Stimulated activated memory B cell treated with anti-CD40 and anti-IgM and Interleukin-4, amounts not matched to agents 10 μg/mL and 1 μg/mL and 100 μg/mL, for 72 hours (primary cell): ENCODE measurements around the gene MACROD2.
A peak's percentile ranks its signal among the peaks of the same experiment; 100 is the strongest.

Experiments used
- ATAC-seq: fragments of 150-1000 bp; cut with Tn5 transposase; 2 replicates; pipeline ENCODE4 v1.10.0; 2021
- H3K27ac Mint-ChIP-seq: one replicate; pipeline ENCODE4 v1.8.0; 2022; ENCODE audit warnings: mild to moderate bottlenecking, mixed read lengths
- H3K27me3 Mint-ChIP-seq: one replicate; pipeline ENCODE4 v1.8.0; 2022; ENCODE audit warnings: mixed read lengths
- H3K36me3 Mint-ChIP-seq: one replicate; pipeline ENCODE4 v1.8.0; 2022; ENCODE audit warnings: mixed read lengths
- H3K4me1 Mint-ChIP-seq: one replicate; pipeline ENCODE4 v1.8.0; 2022; ENCODE audit warnings: mixed read lengths
- H3K4me3 Mint-ChIP-seq: one replicate; pipeline ENCODE4 v1.8.0; 2022; ENCODE audit warnings: mild to moderate bottlenecking, moderate library complexity, mixed read lengths
- H3K9me3 Mint-ChIP-seq: one replicate; pipeline ENCODE4 v1.8.0; 2022; ENCODE audit warnings: mixed read lengths

Gene MACROD2

DNA sequence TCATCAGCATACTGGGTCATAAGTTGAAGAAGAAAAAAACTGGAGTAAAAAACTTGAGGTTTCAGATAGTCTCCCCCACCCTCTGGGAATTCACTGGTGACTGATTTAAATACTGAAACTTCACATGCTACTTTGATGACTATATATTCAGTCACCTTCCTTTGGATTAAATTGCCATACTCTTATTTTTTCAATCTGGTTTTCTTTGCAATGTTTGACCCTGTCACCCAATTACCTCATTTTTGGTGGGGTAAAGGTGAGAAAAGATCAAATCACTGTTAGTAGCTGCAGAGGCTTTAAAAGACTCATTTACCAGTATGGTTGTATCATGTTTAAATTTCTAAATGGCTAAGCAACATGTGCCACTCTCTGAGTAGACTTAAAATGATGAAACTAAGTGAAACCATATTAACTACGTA is 1204.8 kb downstream of the MACROD2 start:
- ATAC-seq: peak; percentile 74
- Mint-ChIP-seq H3K4me3 (no peak overlapping the region), H3K9me3 (no peaks in the 10 kb centered on the region), H3K27ac (no peak overlapping the region), H3K27me3 (no peaks in the 10 kb centered on the region), H3K36me3 (no peaks in the 10 kb centered on the region), H3K4me1 (peaks cover 16% of the 10 kb centered on the region)

DNA sequence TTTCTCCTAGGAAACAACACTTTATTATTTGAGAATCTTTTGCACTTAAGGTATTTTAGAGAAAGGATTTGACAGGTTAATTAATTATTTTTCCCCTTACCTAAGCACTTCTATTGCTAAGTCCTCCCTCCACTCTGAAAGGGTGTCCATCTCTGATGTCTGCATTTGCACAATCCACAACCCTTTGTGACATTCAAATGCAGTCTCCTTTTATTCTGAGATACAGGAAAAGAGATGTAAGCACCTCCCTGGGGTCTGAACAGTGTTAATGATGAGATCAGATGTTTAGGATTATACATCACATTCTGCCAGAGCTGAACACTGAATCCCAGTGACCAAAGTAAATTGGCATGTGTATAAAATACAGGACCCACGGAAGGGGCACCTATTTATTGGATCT is 1206.3 kb downstream of the MACROD2 start:
- no peaks in the 10 kb centered on the region for H3K36me3 Mint-ChIP-seq
- H3K27me3 Mint-ChIP-seq: no peaks in the 10 kb centered on the region
- no peaks in the 10 kb centered on the region for H3K9me3 Mint-ChIP-seq
- no peak overlapping the region for H3K4me3 Mint-ChIP-seq
- no peak for ATAC-seq
- peaks cover 4% of the 10 kb centered on the region for H3K4me1 Mint-ChIP-seq
- H3K27ac Mint-ChIP-seq: no peak overlapping the region

DNA sequence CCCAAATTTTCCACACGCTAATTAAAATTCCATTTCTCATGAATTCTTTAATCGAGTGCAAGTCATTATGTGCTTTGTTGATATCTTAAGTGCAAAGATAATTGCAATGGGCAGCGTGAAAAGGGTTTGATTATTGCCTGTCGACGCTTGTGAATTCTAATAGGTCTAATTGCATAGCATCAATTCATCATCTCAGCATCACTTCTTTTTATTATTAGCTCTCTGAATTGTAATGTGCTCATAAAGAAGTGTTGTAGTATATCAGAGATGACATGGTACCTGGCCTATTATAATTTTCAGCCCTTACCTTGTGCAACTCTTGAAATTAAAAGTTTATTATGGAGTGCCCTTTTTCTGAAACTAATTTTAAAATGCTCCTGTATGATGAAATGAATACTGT is 1208.9 kb downstream of the MACROD2 start:
- Mint-ChIP-seq H3K4me1 (no peaks in the 10 kb centered on the region), H3K27ac (no peak overlapping the region), H3K4me3 (no peak overlapping the region), H3K36me3 (peaks cover 6% of the 10 kb centered on the region), H3K27me3 (no peaks in the 10 kb centered on the region), H3K9me3 (peaks cover 8% of the 10 kb centered on the region)
- ATAC-seq: no peak

DNA sequence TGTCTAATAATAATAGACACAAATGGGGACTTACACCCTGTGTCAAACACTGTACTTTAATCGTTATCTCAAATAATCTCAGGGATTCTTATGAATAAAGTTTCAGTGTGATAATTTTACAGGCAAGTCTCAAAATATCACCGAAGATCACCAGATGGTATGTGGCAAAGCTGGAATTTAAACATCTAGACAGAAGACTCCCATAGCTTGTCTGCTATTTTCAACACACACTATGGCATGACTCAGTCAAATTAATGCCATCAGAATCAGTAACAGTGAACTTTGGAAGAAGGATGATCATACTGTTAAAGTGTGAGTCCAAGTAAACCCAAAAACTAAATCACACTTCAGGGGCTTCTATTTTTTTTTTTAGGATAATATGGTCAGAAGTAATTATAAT is 1209.7 kb downstream of the MACROD2 start:
- Mint-ChIP-seq H3K4me1 (no peaks in the 10 kb centered on the region), H3K27ac (no peak overlapping the region), H3K9me3 (peaks cover 8% of the 10 kb centered on the region), H3K4me3 (no peak overlapping the region), H3K27me3 (no peaks in the 10 kb centered on the region), H3K36me3 (peaks cover 6% of the 10 kb centered on the region)
- ATAC-seq: no peak

DNA sequence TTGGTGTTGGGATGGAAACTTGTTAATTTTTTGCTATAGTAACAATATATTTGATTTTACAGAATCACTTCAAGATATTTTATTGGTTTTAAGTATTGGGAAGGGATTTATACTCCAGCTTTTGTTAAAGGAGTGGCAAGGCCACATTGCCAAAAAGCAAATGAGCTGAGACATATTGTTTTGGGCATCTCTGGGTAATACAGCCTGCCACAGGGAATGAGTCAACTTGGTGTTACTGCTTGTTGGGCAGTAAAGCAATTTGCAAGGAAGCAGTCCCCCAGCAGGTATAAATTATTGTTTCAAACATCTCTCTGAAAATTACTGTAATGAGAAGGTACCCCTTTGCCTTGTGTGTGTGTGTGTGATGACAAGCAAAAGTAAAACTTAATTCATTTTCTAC is 1210.4 kb downstream of the MACROD2 start:
- no peaks in the 10 kb centered on the region for H3K27me3 Mint-ChIP-seq
- no peak overlapping the region for H3K4me3 Mint-ChIP-seq
- no peak for ATAC-seq
- no peaks in the 10 kb centered on the region for H3K4me1 Mint-ChIP-seq
- peaks cover 6% of the 10 kb centered on the region for H3K36me3 Mint-ChIP-seq
- H3K9me3 Mint-ChIP-seq: peaks cover 8% of the 10 kb centered on the region
- H3K27ac Mint-ChIP-seq: no peak overlapping the region

DNA sequence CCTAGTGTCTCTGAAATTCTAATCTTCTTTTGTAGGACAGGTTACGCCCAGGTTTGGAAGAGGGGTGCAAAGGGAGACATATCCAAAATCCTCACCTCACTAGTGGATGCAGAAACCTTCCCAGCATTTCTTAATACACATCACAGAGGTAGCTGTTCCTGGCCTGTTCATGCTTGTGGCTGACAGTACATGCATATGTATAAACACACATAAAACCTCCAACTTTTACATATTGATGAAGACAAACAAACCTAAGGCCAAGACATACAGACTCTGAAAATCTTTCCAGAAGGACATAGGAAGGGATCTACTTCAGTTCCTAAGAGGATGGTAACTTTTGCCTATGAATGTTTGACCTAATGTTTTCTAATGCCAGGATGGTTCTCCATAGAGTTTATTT is 1214.2 kb downstream of the MACROD2 start:
- Mint-ChIP-seq H3K9me3 (peaks cover 14% of the 10 kb centered on the region), H3K4me1 (no peaks in the 10 kb centered on the region), H3K4me3 (no peak overlapping the region), H3K27me3 (no peaks in the 10 kb centered on the region), H3K27ac (no peak overlapping the region), H3K36me3 (peaks cover 6% of the 10 kb centered on the region)
- ATAC-seq: no peak

DNA sequence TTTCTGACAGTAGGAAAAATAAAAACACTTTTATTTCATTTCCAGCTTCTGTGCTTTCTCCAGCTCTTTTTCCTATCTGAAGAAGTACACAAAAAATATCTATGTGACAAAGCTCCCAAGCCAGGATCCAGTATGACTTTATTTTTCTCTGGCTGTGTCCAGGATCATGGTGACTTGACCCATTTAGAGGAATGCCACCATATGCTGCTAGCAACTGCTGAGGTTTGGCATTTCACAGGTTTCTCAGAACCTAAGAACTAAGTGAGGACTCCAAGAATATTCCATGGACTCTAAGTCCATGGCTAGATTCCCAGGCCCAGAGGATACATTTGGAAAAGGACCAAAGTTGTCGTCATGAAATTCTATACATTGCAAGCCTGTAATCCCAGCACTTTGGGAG is 1218.7 kb downstream of the MACROD2 start:
- Mint-ChIP-seq H3K9me3 (peaks cover 6% of the 10 kb centered on the region), H3K4me1 (no peaks in the 10 kb centered on the region), H3K27me3 (peaks cover 6% of the 10 kb centered on the region), H3K27ac (no peak overlapping the region), H3K4me3 (no peak overlapping the region), H3K36me3 (no peaks in the 10 kb centered on the region)
- no peak for ATAC-seq

DNA sequence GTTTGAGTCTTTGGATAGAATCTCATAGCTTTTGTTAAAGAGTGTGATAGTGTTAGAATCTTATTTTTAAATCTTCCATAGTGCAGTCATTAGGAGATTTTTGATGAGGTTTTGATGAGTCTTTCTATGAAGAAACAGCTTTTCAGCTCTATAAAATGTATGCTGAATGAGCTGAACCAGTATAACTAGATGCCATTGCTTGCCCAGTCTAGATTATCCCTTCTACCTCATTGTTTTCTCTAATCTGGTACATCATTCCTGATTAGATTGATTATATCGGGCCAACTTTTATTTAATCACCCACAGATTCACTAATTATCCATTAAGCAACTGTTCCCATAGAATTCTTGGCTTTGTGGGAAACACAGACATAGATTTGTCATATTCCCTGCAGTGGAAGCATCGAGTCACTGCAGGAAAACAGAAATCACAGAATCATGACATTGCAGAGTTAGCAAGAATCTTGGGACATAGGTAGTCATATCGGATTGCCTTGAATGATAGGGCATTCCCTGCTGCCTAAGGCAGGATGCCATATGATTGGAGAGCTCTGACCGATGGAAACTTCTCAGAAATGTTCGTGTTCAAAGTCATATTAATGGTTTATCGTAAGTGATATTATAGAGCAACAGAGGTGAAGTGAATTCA is 1224.8 kb downstream of the MACROD2 start:
- no peak for ATAC-seq
- Mint-ChIP-seq H3K4me1 (no peaks in the 10 kb centered on the region), H3K4me3 (no peak overlapping the region), H3K36me3 (no peaks in the 10 kb centered on the region), H3K9me3 (no peaks in the 10 kb centered on the region), H3K27ac (no peak overlapping the region), H3K27me3 (peaks cover 6% of the 10 kb centered on the region)

DNA sequence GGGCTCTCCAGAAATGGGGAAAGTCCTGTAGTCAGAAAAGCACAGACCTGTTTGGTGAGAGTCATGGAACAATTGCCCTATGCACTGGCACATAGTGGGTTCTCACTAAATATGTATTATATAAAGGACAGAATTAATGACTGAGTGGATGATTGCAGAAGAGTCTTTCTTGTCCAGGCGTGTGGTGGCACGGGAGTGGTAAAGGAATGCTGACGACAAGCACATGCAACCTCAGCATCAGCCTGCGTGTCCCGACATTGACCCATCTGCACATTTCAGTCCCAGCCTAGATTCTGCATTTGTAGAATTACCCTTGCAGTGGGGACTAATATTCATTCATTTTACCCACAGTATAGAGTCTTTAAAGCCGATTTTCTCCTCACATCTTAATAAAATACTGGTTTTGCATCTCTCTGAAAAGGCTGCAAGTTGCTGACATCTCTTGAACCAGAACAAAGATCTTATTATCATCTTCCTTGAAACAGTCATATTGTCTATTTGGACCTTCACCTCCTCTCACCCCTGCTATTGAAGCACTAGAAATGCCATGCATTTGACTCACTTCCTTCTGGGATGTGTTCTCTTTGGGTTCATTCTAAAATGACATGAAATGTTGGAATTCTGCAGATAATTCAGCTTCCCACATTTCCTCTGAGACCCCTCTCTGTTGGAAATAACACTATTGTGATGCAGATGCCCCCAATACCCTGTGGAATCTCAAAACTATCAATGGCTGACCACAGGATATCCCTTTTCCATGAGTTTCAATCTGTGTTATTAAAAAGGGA is 1225.7 kb downstream of the MACROD2 start:
- Mint-ChIP-seq H3K4me1 (no peaks in the 10 kb centered on the region), H3K4me3 (no peak overlapping the region), H3K36me3 (no peaks in the 10 kb centered on the region), H3K27ac (no peak overlapping the region), H3K27me3 (no peaks in the 10 kb centered on the region), H3K9me3 (no peaks in the 10 kb centered on the region)
- no peak for ATAC-seq

DNA sequence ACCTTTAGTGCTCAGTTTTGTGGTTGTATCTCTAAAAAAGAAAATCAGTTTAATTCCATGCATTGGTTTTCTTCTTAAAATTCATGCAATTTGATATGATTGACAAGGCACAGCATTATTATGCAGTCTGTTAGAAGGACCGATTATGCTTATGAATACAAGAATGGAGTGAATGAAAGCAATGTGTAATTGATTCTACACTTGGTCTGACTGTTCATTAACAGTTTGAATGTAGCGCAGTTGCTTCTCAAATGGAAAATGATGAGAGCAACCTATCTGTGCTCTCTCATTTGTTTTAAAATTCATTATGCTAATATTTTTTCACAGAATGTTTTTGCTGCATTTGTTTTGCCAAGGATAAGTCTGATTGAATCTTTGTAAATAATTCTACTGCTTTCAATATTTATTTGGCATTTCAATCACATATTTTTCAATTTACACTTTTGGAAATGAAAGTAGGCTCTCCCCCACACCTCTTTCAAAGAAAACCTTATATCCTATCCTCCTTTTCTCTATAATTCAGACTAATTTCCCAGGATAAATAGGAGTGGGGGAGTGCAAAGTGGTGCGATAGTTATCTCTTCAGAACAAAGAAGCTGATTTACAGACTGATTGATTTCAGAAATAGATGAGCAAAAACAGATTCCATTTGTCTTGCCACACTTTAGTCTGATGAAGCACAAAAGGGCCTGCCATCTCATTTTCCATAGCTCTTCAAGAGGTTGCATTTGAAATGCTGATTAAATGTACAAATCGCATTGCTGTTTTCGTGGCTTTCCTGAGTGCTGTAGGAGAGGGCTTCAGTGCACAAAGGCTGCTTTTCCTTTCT is 1227.4 kb downstream of the MACROD2 start:
- Mint-ChIP-seq H3K4me1 (no peaks in the 10 kb centered on the region), H3K9me3 (no peaks in the 10 kb centered on the region), H3K27me3 (no peaks in the 10 kb centered on the region), H3K36me3 (no peaks in the 10 kb centered on the region), H3K27ac (no peak overlapping the region), H3K4me3 (no peak overlapping the region)
- ATAC-seq: no peak

DNA sequence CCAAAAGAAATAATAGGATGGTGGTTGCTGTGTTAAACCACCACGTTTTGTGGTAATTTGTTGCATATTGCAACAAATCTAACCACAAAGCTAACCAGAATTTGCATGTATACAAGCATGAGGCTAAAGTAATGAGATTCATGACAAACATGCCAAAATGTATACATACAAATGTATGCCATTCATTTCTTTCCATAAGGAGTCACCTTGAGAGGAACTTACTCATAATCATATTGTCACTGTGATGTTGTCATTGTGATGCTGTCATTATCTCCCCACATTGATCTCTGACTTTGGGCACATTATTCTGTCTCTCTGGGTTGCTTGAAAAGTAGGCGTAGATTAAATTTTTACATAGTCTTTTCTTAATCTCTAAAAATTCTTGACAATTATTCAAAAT is 1228.9 kb downstream of the MACROD2 start:
- H3K9me3 Mint-ChIP-seq: no peaks in the 10 kb centered on the region
- H3K27ac Mint-ChIP-seq: no peak overlapping the region
- H3K4me1 Mint-ChIP-seq: no peaks in the 10 kb centered on the region
- H3K4me3 Mint-ChIP-seq: no peak overlapping the region
- H3K27me3 Mint-ChIP-seq: no peaks in the 10 kb centered on the region
- no peak for ATAC-seq
- no peaks in the 10 kb centered on the region for H3K36me3 Mint-ChIP-seq

DNA sequence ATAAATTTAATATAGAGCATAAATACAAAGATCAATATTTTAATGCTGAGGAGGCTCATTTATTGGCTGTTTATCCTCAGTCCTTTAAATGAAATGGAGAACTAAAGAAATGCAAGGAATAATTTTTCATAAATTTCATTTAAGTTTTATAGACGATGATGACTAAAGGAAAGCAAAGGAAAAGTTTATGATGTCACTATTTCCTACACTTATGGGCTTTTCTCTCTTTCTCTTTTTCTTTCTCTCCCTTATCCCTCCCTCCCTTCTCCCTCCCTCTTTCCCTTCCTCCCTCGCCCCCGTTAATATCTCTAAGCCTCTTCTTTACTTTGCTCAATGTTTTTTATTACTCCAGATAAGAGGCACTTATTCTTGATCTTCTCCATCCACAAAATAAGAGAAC is 1231.8 kb downstream of the MACROD2 start:
- Mint-ChIP-seq H3K27me3 (no peaks in the 10 kb centered on the region), H3K36me3 (no peaks in the 10 kb centered on the region), H3K4me3 (no peak overlapping the region), H3K27ac (no peak overlapping the region), H3K9me3 (no peaks in the 10 kb centered on the region), H3K4me1 (no peaks in the 10 kb centered on the region)
- no peak for ATAC-seq

DNA sequence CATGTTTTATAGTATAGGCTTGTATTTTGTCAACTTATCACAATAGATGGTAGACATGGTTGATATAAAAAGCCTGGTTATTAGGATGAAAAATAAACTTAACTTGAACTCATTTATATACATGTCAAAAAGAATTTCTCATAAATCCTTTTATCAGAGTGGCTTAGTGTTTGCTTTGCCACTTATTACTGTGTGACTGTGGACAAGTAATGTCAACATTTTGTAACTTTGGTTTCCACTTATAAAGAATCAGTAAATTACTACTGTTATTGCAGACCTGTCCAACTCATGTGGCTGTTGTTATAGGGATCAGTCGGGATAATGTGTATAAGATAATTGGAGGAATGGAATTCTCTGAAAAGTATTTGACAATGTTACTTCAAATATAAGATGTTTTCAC is 1236.9 kb downstream of the MACROD2 start:
- Mint-ChIP-seq H3K4me3 (no peak overlapping the region), H3K9me3 (no peaks in the 10 kb centered on the region), H3K27ac (no peak overlapping the region), H3K4me1 (peaks cover 7% of the 10 kb centered on the region), H3K27me3 (no peaks in the 10 kb centered on the region), H3K36me3 (no peaks in the 10 kb centered on the region)
- no peak for ATAC-seq

DNA sequence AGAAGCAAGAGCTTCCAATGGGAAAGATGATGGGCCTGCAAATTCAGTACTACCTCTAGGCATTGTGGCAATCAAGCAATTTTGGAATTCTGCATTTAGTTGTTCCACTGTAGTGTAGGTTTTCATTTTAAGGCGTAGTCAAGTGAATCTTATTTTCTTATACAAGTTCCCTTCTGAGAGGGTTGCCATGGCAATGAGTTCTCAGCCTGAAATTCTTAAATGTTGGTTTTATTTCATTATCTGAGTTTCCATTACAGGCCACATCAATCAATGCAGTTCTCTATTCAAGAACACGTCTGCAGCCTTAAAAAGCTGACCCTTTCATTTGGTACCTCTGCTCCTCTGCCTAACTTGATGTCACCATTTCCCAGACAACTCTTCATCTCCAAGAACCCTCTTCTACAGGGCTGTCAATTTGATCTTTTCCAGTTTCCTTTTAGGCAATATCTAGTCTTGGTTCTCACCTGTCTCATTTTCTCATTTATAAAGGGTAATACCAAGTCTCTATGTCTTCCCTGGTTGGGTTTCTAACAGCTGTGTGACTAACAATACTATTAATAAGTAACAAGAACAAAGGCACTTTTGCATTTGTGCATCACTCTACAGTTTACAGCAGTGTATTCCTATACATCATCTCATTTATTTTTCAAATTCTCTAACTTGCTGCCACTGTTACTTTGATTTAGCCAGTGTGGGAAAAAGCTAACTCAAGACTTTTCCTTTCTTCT is 1240.3 kb downstream of the MACROD2 start:
- H3K36me3 Mint-ChIP-seq: no peaks in the 10 kb centered on the region
- no peaks in the 10 kb centered on the region for H3K27me3 Mint-ChIP-seq
- no peak for ATAC-seq
- peaks cover 9% of the 10 kb centered on the region for H3K4me1 Mint-ChIP-seq
- H3K27ac Mint-ChIP-seq: no peak overlapping the region
- no peak overlapping the region for H3K4me3 Mint-ChIP-seq
- H3K9me3 Mint-ChIP-seq: no peaks in the 10 kb centered on the region

DNA sequence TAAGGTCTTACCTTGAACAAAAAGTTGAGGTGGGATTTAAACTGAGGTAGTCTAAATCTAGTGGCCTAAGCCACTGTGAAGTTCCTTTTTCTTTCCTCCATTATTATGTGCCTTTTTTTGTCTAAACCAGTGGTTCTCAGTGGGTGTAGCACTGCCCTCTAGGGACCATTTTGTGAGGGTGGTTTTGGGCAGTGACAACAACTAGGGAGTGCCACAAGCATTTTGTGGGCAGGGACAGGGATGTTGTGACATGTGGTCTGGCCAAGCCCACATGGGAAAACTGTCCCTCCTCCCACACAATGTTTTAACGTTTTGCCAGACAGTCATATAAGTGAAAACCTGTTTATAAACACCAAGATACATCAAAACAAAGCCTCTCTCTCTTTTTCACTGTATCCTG is 1241.5 kb downstream of the MACROD2 start:
- H3K9me3 Mint-ChIP-seq: no peaks in the 10 kb centered on the region
- no peaks in the 10 kb centered on the region for H3K36me3 Mint-ChIP-seq
- no peak overlapping the region for H3K27ac Mint-ChIP-seq
- H3K27me3 Mint-ChIP-seq: no peaks in the 10 kb centered on the region
- H3K4me3 Mint-ChIP-seq: no peak overlapping the region
- peak; percentile 70 for ATAC-seq
- peaks cover 9% of the 10 kb centered on the region for H3K4me1 Mint-ChIP-seq
